GM15510 (cell line): ENCODE data around the gene ATP8B1.

Experiments
- POLR2A ChIP-seq: IDR thresholded peaks from 3 replicates; pipeline ENCODE4 v1.6.1; 2011; ENCODE audit warnings: borderline replicate concordance; ENCODE audit not compliant: insufficient read length; ENCODE audit errors: extremely low read depth

The ATP8B1 gene

DNA sequence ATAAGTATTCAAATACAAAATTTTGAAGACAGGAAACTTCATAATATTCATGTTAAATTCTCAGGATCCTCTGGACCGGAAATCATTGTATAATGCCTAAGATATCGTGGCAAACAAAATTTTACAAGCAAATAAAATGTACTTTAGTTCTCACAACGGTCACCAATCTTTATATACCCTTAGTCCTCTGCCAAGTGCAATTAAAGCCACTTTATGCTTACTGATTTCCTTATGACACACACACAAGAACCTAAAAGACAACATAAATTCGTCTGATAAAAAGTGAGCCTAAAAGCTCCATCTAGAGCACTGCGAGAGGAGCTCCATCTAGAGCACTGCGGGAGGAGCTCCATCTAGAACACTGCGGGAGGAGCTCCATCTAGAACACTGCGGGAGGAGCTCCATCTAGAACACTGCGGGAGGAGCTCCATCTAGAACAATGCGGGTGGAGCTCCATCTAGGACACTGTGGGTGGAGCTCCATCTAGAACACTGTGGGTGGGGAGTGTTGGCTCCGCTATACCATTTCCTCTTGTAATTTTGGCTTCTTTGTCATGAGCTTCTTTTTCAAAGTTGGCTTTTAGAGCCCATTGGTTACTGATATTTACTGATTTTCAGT lies 15.9 kb downstream of the ATP8B1 start:
- no peak for TF ChIP-seq POLR2A

DNA sequence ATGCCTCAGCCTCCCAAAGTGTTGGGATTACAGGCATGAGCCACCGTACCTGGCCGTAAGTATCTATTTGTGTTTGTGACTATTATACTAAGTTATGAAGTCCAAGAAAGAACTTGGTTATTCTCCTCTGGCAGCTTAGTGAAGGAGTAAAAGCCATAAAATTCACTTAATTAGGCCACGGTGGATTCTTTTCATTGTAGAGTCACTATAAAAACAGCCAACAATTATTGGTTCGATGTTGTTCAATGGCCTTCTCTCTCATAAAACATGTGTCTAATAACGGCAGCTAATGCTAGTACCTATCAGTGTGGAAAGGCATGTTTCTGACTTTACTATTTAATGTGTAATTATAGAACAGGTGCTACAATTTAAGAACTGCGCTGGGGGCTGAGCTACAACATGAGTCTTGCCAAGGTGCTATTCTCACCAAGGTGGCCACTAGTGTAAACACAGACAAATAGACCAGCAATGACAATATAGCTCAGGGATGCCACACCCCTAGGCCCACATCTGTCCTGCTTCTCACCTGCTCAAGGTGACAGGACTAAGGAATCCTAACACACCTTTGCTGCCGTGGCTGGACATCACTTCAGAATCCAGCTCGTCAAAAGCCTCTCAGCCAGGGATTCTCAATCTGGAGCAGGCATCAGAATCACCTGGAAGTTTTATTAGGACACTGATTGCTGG lies 17.2 kb downstream of the ATP8B1 start:
- no peak for TF ChIP-seq POLR2A

DNA sequence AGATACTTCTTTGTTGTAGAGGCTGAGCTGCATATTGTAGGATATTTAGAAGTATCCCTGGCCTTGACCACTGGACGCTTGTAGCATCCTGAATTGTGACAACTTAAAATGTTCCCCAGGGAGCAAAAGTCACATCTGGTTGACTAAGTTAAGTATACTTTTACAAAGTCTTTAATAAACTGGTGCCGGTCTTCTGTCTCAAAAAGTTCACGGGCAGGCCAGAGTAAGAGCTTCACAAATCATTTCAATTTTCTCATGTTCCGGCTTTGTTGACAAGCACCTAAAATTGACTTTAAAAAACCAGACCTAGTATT lies 18.4 kb downstream of the ATP8B1 start:
- no peak for TF ChIP-seq POLR2A

DNA sequence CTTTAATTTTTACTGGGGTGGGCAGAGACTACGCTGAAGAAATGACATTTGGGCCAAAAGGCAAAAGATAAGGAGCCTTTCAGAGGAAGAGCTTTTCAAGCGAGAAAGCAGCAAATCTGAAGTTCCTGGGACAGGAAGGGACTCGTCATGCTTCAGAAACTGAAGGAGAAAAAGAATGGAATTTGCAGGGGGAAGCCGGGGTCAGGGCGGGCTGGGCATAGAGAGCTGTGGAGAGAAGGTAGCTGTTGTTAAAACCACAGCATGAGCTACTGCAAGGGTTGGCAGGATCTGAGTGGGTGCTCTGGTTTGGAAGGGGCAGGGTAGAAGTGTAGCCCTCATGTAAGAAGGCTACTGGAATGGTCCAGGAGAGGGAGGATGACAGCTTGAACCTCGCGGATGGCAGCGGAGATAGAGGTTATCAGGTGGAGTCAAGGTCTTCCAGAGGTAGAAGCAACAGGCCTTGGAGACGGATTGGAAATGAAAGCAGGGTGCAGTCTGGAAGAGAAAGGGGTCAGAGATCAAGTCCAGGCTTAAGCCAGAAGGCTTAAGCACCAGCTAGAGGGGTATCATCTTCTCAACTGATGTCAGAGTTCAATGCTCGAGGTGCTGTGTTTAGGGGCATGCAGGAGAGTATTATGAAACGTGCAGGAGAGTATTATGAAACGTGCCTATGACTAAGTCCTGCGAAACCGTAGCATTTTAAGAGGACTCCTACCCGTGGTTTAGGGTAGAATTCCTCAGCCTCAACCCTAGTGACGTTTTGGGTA lies 18.9 kb downstream of the ATP8B1 start:
- no peak for TF ChIP-seq POLR2A

DNA sequence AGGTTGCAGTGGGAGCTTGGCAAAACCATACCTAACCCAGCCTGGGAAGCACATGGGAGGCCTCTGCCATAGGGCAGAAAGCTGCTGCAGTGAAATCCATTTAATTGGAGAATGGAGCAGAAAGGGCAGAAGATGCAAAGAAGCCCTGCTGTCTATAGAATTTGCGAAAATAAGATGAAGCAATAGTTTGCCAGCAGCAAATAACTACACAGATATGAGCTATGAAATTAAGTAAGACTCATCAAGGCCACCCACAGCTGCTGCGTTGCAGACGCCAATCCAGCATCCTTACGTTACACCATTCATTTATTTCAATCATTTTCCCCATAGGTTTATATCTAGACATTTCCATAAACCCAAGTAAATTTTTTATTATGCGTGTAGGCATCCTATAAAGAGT lies 21.1 kb downstream of the ATP8B1 start:
- TF ChIP-seq POLR2A: no peak

DNA sequence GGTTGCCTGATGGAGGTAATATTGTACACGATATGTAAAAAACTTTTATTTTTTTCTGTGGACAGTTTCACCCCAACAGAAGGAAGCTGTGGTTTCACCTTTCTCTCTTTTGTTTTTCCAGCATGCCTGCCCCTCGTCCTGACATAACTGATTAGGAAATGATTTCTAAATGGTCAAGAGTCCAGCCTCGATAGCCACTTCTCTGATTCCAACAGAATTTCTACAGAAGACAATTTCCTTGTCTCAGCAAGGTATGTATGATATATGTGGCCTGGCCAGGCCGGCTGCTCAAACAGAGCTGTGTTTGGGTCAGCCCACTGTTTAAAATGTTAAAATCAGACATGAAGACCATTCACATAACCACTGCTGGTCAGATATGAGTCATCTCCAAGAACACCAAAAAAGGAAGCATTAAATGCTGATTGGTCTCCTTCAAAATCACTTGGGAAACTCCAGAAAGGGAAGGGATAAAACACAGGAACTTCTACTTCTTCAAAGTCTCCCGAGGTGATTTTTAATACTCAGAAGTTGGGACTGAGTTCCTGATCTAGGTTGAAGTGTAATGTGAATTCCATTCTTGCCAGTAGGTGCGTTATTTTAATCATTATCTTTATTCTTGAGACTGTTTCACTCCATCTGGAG lies 22.3 kb downstream of the ATP8B1 start:
- no peak for TF ChIP-seq POLR2A

DNA sequence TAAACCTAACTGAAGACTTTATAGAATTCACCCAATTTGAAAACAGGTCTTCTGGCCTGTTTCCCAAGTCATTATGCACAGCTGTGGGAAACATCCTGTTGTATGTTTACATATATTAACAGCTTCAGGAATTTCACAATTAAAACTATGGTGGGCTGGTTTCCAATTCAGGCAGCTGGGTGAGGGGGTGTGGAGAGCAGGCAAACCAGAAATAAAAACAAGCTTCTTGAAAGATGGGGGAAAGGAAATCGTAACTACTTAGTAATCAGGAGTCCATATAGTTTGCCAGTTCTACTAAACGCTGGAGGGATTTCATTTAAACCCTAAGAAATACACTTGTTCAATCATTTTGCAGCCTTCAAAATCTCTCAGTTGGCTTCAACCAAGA lies 22.8 kb downstream of the ATP8B1 start:
- no peak for TF ChIP-seq POLR2A

DNA sequence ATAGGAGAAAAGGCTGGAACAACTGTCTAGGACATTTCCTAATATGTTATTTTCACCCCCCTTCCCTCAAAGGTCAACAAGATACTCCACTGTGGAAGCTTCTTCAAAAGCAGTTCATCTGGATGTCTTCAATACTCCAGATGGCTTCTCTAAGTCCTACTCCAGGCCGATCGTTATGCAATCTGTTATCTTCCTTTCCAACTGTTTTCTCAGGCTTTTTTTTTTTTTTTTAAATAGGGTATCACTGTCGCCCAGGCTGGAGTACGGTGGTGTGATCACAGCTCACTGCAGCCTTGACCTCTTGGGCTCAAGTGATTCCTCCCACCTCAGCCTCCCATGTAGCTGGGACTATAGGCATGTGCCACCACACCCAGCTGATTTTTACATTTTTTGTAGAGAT lies 26.3 kb downstream of the ATP8B1 start:
- no peak for TF ChIP-seq POLR2A

DNA sequence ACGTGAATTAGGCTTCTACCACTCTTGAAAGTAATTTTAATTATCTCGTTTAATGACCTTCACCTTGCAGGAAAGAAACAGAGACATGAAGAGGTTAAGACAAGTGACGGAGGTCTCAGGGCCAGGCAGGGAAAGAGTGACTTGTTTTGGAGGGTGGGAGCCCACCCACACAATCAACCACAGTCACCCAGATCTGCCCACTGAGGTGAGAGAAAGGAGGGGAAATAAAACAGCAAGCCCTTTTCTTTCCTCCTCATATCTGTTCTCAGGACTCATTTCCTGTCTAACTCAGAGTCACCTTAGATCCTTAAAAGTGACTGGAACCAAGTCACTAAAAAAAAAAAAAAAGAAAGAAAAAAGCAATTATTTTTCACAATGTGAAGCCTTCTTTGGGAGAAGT lies 26.8 kb downstream of the ATP8B1 start:
- no peak for TF ChIP-seq POLR2A

DNA sequence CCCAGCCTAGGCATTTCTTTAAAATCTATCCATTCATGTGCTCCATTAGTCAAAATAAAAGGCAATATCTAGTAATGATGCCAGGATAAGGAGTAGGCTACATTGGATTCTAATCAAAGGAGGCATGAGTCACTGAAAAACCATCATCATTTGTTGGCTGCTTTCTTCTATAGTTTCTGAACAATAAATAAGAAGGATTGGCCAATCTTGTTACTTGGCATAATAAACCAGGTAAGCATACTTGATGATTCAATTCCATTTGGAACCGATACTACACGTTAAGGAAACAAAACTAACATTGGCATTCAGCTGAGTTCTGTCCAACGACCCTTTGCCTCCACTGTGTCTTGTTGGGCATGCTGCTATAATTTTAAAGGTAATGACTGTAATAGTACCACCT lies 27.2 kb downstream of the ATP8B1 start:
- TF ChIP-seq POLR2A: no peak

DNA sequence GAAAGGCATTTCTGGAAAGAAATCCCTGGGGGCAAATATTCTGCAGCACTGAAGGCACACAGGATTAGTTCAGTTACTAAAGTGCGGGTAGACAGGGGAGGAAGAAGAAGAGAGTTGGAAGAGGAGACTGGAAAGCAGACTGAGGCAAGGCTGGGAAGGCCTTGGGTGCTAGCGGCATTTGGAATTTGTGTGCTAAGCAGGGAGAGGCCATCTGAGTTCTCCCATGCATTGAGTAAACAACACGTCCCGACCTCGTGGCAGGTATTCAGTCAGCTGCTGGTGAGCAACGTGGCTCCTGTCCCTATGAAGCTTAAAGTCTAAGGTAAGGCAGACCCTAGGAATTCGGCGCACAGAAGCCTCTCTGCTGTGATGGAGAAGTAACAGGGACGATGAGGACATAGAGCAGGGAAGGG lies 30.7 kb downstream of the ATP8B1 start:
- no peak for TF ChIP-seq POLR2A

DNA sequence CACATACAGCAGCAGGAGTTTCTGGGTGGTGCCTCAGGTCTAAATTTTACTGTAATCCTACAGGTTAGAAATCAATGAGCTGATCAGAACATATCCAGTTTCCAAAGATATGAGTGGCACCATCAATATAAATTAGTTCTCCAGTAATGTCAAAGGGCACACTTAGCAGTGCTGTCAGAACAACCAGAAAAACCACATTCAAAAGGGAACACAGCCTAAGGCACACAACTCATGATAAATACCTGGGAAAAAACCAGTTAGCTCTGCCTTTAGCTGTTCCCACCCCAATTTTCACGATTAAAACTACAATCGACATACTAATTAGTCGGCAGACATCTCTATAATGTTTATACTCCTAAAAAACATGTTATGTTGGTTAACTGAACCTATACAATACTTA lies 31.5 kb downstream of the ATP8B1 start:
- no peak for TF ChIP-seq POLR2A

DNA sequence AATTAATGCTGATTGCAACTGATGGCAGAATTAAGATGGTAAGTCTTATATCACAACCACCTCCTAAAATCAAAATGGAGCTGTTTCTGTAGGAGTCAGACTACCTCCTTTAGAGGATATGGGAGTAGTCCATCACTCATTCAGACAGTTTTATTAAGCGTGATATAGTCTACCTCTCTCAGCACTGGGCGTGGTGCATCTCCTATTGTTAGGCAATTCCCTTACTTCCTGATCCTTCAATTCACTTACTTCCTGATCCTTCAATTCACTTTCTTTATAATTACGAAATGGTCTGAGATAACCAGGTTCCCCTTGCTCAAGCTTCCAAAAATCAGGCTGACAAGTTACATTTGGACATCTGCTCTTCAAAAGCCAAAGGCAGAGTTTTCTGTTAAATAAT lies 31.9 kb downstream of the ATP8B1 start:
- no peak for TF ChIP-seq POLR2A

DNA sequence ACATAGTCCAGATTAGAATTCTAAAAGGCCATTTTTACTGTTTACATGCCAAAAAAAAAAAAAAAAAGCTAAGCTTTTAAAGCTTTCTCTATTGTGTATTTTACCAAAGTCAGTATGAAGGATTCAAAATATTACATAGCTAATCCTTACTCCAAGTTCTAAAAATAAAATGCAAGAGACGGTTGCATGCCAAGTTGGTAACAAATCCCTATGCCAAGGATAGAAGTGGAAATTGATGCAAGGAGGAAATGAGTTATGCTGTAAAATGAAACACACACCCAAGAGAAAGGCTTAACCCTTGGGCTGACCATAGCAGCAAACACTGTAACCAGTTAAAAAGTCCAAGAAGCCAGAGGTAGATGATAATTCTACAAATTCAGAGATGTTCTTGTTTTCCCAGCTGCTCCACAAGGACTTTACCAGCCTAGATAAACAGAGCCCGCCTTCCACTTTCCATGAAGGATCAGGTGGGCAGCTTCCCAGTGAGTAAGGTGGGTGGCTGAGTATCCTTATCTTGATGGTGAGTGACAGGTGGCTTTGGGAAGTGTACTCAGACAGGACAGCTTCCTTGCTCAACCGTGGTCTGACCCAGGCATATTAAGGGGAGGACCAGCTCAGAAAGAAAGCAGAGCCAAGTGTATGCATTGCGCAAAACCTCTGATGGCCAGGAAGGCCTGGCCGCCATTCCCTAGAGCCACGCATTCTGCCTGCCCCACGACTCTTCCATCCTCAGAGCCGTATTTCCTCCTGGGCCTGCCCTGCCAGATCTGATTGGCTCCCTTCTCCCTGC lies 34.4 kb downstream of the ATP8B1 start:
- TF ChIP-seq POLR2A: no peak
